Stimulated activated CD4-positive, alpha-beta T cell treated with anti-CD3 and anti-CD28 coated beads, Interleukin-15, amount 100 ng/mL, for 1 hour (primary cell): ENCODE measurements around the gene PRKCE.

Experiments used
- DNase-seq, 2 donors: peaks; one replicate each; pipeline ENCODE4 v3.0.0-alpha.2; 2020; ENCODE audit warnings: low read depth in 1 of 2, low spot score in 1 of 2

PRKCE gene

GRCh38 chr2:45776160-45776955 is 124.9 kb downstream of the PRKCE start:
- no peak for DNase-seq

GRCh38 chr2:45777996-45778719 is 126.7 kb downstream of the PRKCE start:
- no peak for DNase-seq

- peak in 1 of 2 donors; percentile 36 for DNase-seq
Measured at GRCh38 chr2:45778720-45779171, 127.3 kb downstream of the PRKCE start.

- DNase-seq, result no peak
Measured at GRCh38 chr2:45780541-45781463, 129.3 kb downstream of the PRKCE start.

GRCh38 chr2:45781464-45781811 is 130.0 kb downstream of the PRKCE start:
- no peak for DNase-seq

- DNase-seq, result no peak
Measured at GRCh38 chr2:45782436-45782835, 131.0 kb downstream of the PRKCE start.

- no peak for DNase-seq
Measured at GRCh38 chr2:45782986-45783385, 131.5 kb downstream of the PRKCE start.

- no peak for DNase-seq
Measured at GRCh38 chr2:45786030-45786835, 134.8 kb downstream of the PRKCE start.

- no peak for DNase-seq
Measured at GRCh38 chr2:45786836-45787357, 135.4 kb downstream of the PRKCE start.

- DNase-seq, result no peak
Measured at GRCh38 chr2:45788401-45788800, 136.9 kb downstream of the PRKCE start.

GRCh38 chr2:45789317-45789716 is 137.8 kb downstream of the PRKCE start:
- no peak for DNase-seq

- DNase-seq, result no peak
Measured at GRCh38 chr2:45789961-45790723, 138.7 kb downstream of the PRKCE start.

- no peak for DNase-seq
Measured at GRCh38 chr2:45793305-45793962, 142.0 kb downstream of the PRKCE start.

- DNase-seq, result no peak
Measured at GRCh38 chr2:45794134-45794617, 142.7 kb downstream of the PRKCE start.

- no peak for DNase-seq
Measured at GRCh38 chr2:45796500-45796899, 145.0 kb downstream of the PRKCE start.

- DNase-seq, result no peak
Measured at GRCh38 chr2:45797451-45798230, 146.2 kb downstream of the PRKCE start.

- no peak for DNase-seq
Measured at GRCh38 chr2:45799679-45800381, 148.4 kb downstream of the PRKCE start.
